GM18511 (cell line): Measurements from ENCODE around the gene SPRN.
A peak's percentile ranks its signal among the peaks of the same experiment; 100 is the strongest.
"Not testable (repeated sequence)": the region's sequence is repeated elsewhere in the genome, so short reads cannot be mapped to it uniquely, and the experiment has no call there.

ENCODE experiments used
- ATAC-seq: cut with Tn5 transposase; IDR thresholded peaks from one replicate; pipeline ENCODE4 v1.9.1; 2021; ENCODE audit warnings: mild to moderate bottlenecking, moderate library complexity; ENCODE audit not compliant: unreplicated experiment

Gene SPRN

DNA sequence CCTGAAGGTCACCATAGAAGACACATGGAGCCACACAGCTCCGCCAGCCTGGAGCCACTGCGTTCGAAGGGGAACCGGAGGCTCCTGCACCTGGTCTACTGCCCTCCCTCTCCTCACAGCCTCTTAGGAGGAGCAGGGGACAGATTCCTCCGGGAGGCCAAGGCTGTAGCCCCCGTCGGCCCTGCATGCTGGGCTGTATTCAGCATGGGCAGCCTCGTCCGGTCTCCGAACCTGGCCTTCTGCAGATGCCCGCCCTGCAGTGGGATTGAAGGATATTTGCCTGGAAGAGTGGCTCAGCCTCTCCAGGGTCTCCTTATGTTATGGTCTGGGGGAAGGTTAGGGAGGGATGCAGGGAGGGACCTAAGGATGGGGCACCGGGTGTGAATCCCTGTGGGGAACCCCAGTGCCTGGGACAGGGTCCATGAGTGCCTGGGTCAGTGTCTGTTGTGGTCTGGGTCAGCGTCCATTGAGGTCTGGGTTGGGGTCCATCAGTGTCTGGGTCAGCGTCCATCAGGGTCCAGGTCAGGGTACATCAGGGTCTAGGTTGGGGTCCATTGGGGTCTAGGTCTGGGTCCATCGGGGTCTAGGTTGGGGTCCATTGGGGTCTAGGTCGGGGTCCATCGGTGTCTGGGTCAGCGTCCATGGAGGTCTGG is 16.3 kb upstream of the SPRN start:
- no peak for ATAC-seq

DNA sequence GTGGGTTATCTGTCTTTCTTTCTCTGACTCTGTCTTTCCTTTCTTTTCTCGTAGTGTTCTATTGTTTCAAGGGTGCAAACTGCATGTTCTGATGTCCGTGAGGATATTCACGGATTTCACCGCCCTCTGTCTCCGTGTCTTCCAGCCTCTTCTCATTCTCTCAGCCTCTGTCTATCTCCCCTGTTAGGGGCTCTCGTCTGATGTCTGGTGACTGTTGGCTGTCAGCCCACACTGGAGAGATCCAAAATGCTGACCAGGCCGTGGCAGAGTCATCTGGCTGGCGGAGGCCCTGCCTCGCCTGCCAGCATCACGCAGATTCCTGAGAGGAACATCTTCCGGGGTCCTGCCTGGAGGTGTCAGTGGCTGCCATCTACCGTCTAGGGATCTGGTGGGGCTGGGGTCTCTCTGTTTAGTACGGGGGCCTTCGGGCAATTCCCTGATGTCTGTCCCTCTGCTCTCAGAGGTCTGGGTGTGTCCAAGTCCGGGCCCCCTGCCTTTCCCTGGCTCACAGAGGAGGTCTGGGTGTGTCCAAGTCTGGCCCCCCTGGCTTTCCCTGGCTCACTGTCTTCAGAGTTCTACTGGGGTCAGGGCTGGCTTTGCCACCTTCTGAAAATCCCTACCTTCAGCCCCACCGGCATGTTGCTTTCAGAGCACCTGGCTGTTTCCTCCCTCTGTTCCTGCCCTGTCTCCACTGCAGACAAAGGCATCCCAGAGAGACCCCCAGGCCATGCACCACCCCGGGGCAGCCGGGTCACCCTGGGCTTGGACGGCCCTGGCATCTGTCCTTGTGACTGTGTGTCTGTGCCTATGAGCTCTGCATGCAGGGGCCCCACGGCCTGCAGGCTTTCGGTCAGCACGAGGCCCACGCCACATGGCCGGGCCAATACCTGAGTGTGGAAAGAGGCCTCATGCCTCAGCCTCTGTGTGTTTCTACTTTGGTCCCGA is 15.4 kb upstream of the SPRN start:
- no peak for ATAC-seq

DNA sequence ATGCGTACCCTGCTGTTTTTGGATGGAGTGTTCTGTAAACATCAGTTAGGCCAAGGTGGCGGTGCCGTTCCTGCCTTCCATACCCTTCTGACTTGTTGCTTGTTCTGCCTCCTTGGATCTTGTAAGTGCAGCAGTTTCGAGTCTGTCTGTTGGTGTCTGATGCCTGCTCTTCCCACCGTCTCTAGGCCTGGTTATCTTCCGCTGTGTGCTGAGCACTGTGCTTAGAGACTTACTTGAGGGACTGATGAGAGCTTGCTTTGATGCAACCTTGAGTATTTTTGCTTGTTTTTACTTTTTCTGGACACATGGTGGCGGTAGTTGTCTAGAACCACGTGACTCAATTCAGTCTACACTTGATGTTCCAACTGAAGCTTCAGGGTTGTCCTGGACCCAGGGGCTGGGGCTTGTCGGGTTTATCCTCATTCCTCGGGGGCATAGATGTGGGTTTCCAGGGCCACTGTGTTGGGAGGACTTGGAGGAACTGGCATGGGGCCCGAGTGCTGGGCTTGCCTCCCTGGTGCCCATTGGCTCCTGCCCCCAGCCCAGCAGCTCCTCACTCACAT is 14.4 kb upstream of the SPRN start:
- ATAC-seq = peak; percentile 49

DNA sequence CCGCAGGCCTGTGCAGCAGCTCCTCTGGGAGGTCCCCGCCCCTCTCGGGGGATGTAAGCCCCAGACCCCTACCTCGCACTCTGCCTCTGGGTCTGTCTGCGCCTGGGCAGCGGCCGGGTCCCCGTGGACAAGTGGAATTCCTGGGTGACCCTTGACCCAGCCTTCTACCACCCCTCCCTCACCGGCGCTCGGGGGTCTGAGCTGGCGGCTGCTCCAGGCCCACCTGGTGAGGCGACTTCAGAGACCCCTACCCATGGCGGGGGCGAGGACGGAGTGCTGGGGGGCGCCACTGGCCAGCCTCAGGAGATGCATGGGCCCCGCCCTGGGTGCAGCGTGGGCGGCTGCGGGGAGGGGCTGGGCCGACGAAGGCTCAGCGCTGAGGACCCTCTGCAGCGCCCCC is 8.4 kb upstream of the SPRN start:
- not testable (repeated sequence) for ATAC-seq

DNA sequence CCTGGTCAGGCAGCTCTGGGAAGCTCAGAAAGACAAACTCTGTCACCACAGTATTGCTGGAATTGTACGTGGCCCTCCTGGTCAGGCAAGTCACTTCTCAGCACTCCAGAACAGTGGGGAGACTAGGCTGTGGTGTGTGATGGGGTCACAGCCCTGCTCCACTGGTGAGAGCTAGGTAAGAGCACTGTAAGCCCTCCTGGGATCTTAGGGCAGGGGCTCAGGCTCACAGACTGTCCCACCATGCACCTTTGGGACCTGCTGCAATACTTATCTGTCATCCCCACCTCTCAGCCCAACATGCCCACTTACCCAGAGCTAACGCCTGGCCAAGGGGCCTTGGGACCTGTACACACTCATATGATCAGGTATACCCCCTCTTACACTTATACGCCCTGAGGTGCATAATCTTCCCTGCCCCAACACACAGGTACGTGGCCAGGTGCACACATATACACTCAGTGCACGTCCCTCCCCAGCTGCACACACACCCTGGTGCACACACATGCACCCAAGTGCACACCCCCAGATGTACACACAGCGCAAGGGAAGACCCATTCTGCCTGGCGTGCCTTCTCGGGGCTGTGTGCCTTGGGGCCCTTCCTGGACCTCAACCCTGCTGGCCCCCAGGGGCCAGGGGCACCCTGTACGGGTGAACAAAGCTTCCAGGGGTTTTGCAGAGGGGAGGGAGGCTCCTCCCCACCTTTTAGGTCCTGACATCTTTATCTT is 7.6 kb upstream of the SPRN start:
- not testable (repeated sequence) for ATAC-seq

DNA sequence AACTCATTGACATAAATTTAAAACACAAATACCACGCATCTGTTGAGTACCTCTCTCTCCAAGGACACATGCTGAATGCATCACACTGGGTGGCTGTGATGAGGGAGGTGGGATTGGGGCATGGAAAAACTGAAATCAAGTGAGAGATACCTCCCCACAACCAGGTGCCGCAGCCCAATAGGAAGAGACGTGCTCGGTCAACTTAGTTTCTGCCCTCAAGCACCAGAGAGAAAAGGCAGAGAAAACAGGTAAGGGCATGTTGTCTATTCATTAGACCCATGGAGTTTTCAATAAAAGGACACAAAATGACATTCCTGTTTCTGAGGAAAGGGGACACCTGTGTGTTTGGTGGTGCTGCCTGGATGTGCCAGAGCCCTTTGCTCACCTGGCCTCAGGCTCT is 5.1 kb upstream of the SPRN start:
- ATAC-seq = not testable (repeated sequence)

DNA sequence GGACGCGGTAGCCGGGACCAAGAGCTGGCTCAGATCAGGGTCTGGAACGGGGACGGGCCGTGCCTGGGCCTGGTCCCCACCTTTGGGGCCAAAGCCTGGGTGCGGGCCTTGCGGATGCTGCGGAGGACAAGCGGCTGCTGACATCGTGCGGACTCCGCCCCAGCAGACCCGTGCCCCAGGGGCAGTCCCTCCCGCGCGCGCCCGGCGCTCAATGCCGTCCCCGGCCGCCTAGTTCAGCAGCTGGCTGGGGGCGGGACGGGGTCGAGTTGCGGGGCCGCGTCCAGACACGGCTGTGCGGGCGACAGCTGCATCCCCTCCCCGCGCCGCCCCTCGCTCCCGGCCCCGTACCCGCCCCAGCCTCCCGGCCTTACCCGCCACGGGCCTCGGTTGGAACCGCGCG is 323 bp downstream of the SPRN start:
- not testable (repeated sequence) for ATAC-seq

DNA sequence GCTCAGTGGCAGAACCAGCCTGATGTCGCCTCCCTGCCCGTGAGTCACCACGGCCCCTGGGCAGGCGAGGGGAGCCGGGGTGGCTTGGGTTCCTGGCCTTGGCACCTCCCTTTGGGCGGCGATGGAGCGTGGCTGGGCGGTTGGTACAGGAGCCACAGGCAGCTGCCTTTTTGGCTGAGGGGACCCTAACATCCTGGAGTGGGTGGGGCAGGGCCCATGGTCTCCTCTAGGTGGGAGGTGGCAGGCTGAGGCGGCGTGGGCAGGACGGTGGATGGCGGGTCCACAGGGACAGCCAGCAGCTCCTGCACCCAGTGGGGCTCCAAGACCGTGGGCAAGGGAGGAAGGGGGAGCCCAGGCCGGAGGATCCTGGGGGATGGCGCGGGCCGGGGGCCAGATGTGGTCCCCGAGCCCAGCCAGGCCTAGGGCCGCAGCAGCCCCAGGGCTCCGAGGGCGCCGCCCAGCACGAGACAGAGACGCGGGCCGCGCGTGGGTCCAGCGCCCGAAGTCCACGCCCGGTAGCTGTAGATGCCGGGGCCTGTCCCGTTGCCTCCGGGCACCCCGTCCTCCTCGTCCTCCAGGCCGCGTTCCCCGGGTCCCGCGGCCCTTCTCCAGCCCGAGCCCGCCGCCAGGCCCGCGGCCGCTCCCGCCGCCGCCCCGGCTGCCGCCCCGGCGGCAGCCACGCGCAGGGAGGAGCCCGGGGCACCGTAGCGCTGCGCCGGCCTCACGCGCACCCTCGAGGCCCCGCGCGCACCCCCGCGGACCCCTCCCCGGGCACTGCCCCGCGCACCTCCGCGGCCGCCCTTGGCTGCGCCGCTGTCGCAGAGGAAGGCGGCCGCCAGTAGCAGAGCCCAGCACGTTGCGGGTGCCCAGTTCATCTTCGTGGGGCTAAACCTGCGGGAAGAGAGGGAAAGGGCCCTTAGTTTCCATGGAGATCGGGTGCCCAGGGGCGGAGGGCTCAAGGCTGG is 1.3 kb downstream of the SPRN start:
- ATAC-seq = no peak

DNA sequence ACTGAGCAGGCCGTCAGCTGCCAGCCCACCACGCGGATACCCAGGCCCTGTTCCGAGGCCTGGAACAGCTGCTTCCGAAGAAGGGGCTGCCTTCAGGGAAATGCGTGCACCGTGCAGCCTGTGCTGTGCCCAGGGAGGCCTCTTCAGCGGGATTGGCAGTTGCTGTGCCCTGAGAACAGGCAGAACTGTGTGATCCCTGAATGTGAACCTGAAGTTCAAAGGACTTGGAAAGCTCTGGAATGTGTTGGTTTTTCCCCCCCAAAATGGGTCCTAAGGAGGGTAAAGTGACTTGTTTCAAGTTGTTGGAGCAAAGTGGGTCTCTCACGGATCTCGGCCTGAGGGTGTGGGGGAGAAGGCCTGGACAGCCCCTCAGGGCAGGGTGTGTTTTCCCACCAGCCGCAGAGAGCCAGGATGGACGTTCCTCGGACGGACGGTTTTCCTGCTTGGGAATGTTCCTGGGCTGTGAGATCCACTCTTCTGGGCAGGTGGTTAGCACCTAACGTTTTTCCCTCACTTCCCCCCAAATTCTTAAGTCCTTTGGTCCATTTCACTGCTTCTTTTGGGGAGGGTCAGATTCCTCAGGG is 2.1 kb downstream of the SPRN start:
- ATAC-seq = no peak

DNA sequence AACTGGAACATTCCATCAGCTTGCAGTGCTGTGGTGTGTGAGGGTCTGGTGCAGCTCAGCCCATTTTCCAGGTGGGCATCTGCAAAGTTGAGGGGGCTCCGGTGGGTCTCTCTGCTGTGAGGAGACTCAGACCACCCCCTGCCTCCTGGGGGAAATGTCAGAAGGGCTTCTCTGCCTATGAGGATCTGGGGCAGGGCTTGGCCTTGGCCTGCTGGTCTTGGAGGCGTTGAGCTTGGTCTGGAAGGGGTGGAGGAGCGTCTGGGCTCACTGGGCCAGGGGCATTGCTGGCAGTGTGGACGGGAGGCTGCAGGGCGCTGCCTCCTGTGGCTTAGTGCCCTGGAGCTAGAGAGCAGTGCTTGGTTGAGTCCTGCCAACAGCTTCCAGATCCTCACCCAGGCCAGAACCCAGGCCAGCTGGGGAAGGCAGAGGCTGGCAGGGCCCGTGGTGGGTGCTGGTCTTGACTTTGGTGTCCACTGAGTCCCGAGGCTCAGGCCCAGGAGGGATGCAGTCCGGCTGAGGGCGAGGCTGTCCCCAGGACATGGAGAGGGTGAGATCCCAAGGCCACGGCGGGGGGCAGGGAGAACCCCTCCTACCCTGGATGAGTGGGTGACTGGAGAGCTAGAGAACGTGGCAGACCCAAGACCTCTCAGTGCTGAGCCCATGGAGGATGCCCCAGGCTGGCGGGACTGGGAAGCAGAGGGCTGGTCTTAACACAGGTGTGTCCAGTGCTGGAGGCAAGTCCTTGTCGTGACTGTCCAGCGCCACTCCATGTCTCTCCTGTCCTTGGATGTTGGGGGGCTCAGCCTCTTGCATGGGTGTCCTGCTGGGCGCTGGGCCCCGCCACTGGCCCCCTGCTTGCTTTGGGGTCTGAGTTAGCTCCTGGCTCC is 2.8 kb downstream of the SPRN start:
- no peak for ATAC-seq

DNA sequence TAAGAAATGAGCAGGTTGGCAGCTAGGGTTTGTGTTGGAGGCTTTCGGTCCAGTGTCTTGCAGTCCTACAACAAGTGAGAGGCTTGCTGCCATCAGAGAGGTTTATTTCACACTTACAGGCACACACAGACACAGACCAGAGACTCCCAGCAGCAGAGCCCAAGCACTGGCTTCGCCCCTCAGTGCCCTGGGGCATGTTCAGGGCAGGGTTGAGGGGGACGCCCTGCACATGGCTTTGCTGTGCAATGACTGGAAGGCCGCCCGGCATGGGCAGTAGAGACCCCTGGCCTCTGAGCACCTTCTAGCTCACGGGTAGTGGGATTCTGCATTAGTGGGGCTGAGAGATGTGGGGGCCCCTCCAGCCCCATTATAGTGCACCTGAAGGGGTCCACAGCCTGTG is 3.8 kb downstream of the SPRN start:
- ATAC-seq = no peak

DNA sequence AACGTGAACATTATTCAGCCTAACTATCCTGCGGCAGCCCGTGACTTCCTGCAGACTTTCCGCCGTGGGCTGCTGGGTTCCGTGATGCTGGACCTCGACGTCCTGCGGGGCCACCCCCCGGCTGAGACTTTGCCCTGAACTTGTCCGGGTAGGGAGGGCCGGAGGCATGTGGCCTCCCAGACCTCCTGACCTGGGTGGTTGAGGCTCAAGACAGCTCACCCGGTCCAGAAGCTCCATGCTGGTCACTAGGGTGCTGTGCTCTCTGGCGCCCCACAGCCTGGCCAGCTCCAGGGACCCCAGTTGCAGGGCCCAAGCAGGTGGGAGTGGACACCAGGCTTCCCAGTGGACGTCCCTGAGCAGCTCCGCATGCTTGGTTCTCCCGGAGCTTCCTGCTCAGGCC is 4.4 kb downstream of the SPRN start:
- ATAC-seq = no peak

DNA sequence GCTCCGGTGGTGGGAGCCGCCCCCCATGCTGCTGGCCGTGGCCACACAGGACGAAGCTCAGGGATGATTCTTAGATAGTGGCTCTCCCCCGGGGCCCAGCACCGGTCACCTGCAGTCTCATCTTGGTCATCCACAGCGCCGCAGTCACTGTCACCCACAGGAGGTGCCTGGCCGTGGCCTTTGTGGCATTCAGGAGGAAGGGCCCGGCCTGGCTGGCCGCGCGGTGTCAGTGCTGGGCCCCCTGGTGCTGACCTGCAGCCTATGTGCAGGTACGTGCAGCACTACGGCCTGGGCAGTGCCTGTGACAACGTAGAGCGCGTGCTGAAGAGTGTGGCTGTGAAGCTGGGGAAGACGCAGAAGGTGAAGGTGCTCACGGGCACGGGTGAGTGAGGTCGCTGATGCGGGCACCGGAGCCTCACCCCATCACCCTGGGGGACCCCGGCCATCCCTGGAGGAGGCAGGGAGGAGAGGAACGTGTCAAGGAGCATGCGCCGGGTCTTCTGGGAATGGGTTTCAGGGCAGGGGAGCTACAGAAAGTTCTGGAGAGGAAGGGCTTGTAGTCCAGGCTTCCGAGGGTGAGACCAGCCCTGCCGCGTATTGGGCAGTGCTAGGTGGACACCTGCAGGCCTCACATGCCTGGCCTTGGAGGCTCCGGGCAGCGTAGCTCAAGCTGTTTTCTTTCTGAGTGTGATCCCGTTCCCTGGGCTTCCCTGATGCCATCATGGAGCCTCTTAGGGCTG is 5.0 kb downstream of the SPRN start:
- ATAC-seq = no peak

DNA sequence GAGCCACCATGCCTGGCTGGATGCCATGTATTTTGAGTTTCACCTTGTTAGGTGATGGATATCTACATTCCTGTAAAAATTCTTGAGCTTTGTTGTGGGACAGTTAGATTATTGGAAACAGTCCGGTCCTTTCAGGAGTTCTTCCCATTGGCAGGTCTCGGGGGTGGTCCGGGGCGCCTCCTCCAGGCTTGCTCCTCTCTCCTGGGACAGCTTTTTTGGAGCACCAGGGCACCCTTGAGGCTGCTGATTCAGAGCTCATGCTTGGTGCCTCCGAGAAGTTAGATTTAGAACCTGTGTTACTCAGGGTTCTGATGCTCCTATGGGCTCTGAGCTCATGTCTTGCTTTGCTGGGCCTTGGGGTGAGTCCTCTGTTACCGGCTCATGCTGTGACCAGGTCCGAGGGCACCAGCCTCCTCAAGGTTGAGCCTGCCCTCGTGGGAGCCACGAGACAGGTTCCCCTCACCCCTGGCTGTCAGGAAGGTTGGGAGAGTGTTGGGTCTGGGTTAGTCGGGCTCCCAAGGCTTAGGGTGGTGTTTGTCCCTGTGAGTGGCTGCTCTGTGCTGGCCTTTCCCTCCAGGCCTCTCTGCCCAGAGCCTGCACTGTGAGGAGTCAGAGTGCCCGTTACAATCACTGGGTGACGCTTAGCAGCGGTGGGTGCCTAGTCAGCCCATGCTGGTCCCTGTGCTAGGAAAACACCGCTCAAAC is 6.0 kb downstream of the SPRN start:
- no peak for ATAC-seq

DNA sequence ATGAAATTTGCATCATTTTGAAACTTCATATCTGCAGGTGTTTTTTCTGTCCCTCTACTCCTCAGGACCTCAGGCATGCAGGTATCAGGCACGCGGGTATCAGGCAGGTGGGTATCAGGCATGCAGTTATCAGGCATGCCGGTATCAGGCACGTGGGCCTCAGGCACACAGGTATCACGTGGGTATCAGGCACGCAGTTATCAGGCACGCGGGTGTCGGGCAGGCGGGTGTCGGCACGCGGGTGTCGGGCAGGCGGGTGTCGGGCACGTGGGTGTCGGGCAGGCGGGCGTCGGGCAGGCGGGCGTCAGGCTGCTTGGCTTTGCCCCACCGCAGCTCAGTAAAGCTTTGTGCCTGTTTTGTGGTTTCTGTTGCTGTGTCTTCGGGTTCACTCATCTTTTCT is 8.7 kb downstream of the SPRN start:
- ATAC-seq = no peak

DNA sequence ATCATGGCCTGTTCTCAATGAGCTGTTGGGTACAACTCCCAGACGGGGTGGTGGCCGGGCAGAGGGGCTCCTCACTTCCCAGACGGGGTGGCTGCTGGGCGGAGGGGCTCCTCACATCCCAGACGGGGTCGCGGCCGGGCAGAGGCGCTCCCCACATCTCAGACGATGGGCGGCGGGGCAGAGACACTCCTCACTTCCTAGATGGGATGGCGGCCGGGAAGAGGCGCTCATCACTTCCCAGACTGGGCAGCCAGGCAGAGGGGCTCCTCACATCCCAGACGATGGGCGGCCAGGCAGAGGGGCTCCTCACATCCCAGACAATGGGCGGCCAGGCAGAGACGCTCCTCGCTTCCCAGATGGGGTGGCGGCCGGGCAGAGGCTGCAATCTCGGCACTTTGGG is 10.0 kb downstream of the SPRN start:
- not testable (repeated sequence) for ATAC-seq

DNA sequence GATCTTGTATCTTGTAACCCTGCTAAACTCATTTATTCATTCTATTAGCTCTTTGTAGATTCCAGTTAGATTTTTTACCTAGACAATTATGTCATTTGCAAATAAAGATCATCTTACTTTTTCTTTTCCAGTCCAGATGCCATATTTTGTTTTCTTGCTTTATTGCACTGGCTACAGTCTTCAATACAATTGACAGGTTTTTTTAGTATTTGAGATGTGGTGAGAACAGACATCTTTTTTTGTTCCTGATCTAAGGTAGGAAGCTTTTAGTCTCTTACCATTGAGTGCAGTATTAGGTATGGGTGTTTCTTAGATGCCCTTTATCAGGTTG is 12.1 kb downstream of the SPRN start:
- no peak for ATAC-seq
